Hematopoietic multipotent progenitor cell treated with erythropoietin and hydrocortisone succinate and interleukin-3 and kit ligand, for 17 days (in vitro differentiated cells): Measurements from ENCODE around the gene COL16A1.

Experiments used
- DNase-seq: peaks from one replicate; pipeline ENCODE4 v3.0.0-alpha.2; 2015; ENCODE audit warnings: low spot score

COL16A1 gene

GRCh38 chr1:31703431-31704270 lies at the start of gene COL16A1:
Gene COL16A1, minus strand, starts transcription at chr1:31704017. Its CDS starts 1,824 bp downstream, at chr1:31702193.
- DNase-seq, result no peak

- DNase-seq, result no peak
Measured at GRCh38 chr1:31752952-31753475, 49.2 kb upstream of the COL16A1 start.

GRCh38 chr1:31752258-31752657 lies 48.4 kb upstream of the COL16A1 start:
- no peak for DNase-seq

GRCh38 chr1:31751822-31752241 lies 48.0 kb upstream of the COL16A1 start:
- DNase-seq, result no peak

GRCh38 chr1:31750858-31751510 lies 47.2 kb upstream of the COL16A1 start:
- DNase-seq, result no peak

GRCh38 chr1:31749785-31750735 lies 46.2 kb upstream of the COL16A1 start:
- DNase-seq, result no peak

- DNase-seq, result no peak
Measured at GRCh38 chr1:31748365-31748764, 44.5 kb upstream of the COL16A1 start.

GRCh38 chr1:31747304-31747703 lies 43.5 kb upstream of the COL16A1 start:
- no peak for DNase-seq

GRCh38 chr1:31746687-31747086 lies 42.9 kb upstream of the COL16A1 start:
- no peak for DNase-seq

GRCh38 chr1:31745946-31746670 lies 42.3 kb upstream of the COL16A1 start:
- no peak for DNase-seq

- no peak for DNase-seq
Measured at GRCh38 chr1:31745096-31745945, 41.5 kb upstream of the COL16A1 start.

GRCh38 chr1:31744165-31744888 lies 40.5 kb upstream of the COL16A1 start:
- no peak for DNase-seq

GRCh38 chr1:31742462-31743212 lies 38.8 kb upstream of the COL16A1 start:
- DNase-seq, result no peak

GRCh38 chr1:31739346-31739745 lies 35.5 kb upstream of the COL16A1 start:
- DNase-seq, result no peak

- DNase-seq, result no peak
Measured at GRCh38 chr1:31736675-31737074, 32.9 kb upstream of the COL16A1 start.

- DNase-seq, result no peak
Measured at GRCh38 chr1:31735571-31735970, 31.8 kb upstream of the COL16A1 start.

- no peak for DNase-seq
Measured at GRCh38 chr1:31734582-31735107, 30.8 kb upstream of the COL16A1 start.

- DNase-seq, result no peak
Measured at GRCh38 chr1:31733389-31734219, 29.8 kb upstream of the COL16A1 start.
